ENCODE data around the gene ZFYVE28. TPM values are rescaled to one million over a fixed set of nuclear protein-coding genes. Genes with fewer than 3 reads are reported as not detected.

Gene ZFYVE28
- total RNA-seq, 2 experiments from 2014 or later: 26.2 to 28.0 TPM

GRCh38 chr4:2289311-2289954 lies 129.0 kb downstream of the ZFYVE28 start:
- no peak for ATAC-seq (ENCODE audit: poor library complexity)
- no peak overlapping the region for H3K4me3 ChIP-seq (ENCODE audit: low read length)
- H3K36me3 ChIP-seq (ENCODE audit: insufficient read depth, low read length): peaks cover 4% of the 10 kb centered on the region
- H3K9me3 Mint-ChIP-seq: no peaks in the 10 kb centered on the region
- peak overlapping the region; percentile 100 for H3K27ac Mint-ChIP-seq
- no peaks in the 10 kb centered on the region for H3K27me3 Mint-ChIP-seq
- intact Hi-C loops (cut with DNase I, micrococcal nuclease): no loop called here
- TF ChIP-seq, protein P1, sequence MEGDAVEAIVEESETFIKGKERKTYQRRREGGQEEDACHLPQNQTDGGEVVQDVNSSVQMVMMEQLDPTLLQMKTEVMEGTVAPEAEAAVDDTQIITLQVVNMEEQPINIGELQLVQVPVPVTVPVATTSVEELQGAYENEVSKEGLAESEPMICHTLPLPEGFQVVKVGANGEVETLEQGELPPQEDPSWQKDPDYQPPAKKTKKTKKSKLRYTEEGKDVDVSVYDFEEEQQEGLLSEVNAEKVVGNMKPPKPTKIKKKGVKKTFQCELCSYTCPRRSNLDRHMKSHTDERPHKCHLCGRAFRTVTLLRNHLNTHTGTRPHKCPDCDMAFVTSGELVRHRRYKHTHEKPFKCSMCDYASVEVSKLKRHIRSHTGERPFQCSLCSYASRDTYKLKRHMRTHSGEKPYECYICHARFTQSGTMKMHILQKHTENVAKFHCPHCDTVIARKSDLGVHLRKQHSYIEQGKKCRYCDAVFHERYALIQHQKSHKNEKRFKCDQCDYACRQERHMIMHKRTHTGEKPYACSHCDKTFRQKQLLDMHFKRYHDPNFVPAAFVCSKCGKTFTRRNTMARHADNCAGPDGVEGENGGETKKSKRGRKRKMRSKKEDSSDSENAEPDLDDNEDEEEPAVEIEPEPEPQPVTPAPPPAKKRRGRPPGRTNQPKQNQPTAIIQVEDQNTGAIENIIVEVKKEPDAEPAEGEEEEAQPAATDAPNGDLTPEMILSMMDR (IDR thresholded peaks at IDR 0.05): no peak
- POLR2A ChIA-PET: interaction anchor here (0.7 to 3.0 kb wide), 6 partner anchors 7 to 123 kb away, joined by 3 to 51 read pairs (median 14); partner anchors contain the start of gene MXD4
- CTCF ChIA-PET: no interaction called here
- H3K27me3 ChIP-seq (ENCODE audit: control insufficient read depth in 1 of 2, insufficient read depth in 2 of 2, low read length in 2 of 2): no peaks in the 10 kb centered on the region
- no peak overlapping the region for H3K4me3 Mint-ChIP-seq
- H3K4me1 ChIP-seq (ENCODE audit: insufficient read depth, low read length): peaks cover 65% of the 10 kb centered on the region
- DNase-seq: peak in 1 of 14 experiments; percentile 22
- H3K4me1 Mint-ChIP-seq (ENCODE audit: low read depth): peaks cover 39% of the 10 kb centered on the region
- peaks cover 11% of the 10 kb centered on the region for H3K36me3 Mint-ChIP-seq (ENCODE audit: low read depth)
- H3K27ac ChIP-seq (ENCODE audit: low read depth in 1 of 2, low read length in 2 of 2): peak overlapping the region; percentile 85 to 91
- H3K9me3 ChIP-seq (ENCODE audit: control insufficient read depth in 1 of 2, insufficient read depth in 1 of 2, low read length in 2 of 2): no peaks in the 10 kb centered on the region

- ChIA-PET POLR2A (interaction anchor here (1.2 kb wide), 1 partner anchor 26 kb away, joined by 7 read pairs; the partner anchor contains the start of gene MXD4), CTCF (no interaction called here)
- H3K36me3 ChIP-seq (ENCODE audit: insufficient read depth, low read length): peaks cover 4% of the 10 kb centered on the region
- peaks cover 37% of the 10 kb centered on the region for H3K4me1 Mint-ChIP-seq (ENCODE audit: low read depth)
- DNase-seq: peak in 1 of 14 experiments; percentile 4
- no peak overlapping the region for H3K27ac ChIP-seq (ENCODE audit: low read depth in 1 of 2, low read length in 2 of 2)
- no peaks in the 10 kb centered on the region for H3K27me3 Mint-ChIP-seq
- peak overlapping the region; percentile 77 for H3K27ac Mint-ChIP-seq
- TF ChIP-seq, protein P1 (IDR thresholded peaks at IDR 0.05): no peak
- peaks cover 78% of the 10 kb centered on the region for H3K4me1 ChIP-seq (ENCODE audit: insufficient read depth, low read length)
- intact Hi-C loops (cut with DNase I, micrococcal nuclease): no loop called here
- peaks cover 11% of the 10 kb centered on the region for H3K36me3 Mint-ChIP-seq (ENCODE audit: low read depth)
- no peaks in the 10 kb centered on the region for H3K9me3 ChIP-seq (ENCODE audit: control insufficient read depth in 1 of 2, insufficient read depth in 1 of 2, low read length in 2 of 2)
- no peak overlapping the region for H3K4me3 ChIP-seq (ENCODE audit: low read length)
- H3K27me3 ChIP-seq (ENCODE audit: control insufficient read depth in 1 of 2, insufficient read depth in 2 of 2, low read length in 2 of 2): no peaks in the 10 kb centered on the region
- no peak for ATAC-seq (ENCODE audit: poor library complexity)
- no peaks in the 10 kb centered on the region for H3K9me3 Mint-ChIP-seq
- no peak overlapping the region for H3K4me3 Mint-ChIP-seq
Observed at GRCh38 chr4:2288051-2288541, 130.3 kb downstream of the ZFYVE28 start.

- no peaks in the 10 kb centered on the region for H3K9me3 ChIP-seq (ENCODE audit: control insufficient read depth in 1 of 2, insufficient read depth in 1 of 2, low read length in 2 of 2)
- ATAC-seq (ENCODE audit: poor library complexity) (no peak), DNase-seq (peak in 1 of 14 experiments; percentile 8)
- TF ChIP-seq, protein P1 (IDR thresholded peaks at IDR 0.05): no peak
- peaks cover 37% of the 10 kb centered on the region for H3K4me1 Mint-ChIP-seq (ENCODE audit: low read depth)
- peak overlapping the region; percentile 77 for H3K27ac Mint-ChIP-seq
- H3K27me3 Mint-ChIP-seq: no peaks in the 10 kb centered on the region
- H3K36me3 ChIP-seq (ENCODE audit: insufficient read depth, low read length): peaks cover 4% of the 10 kb centered on the region
- H3K36me3 Mint-ChIP-seq (ENCODE audit: low read depth): peaks cover 10% of the 10 kb centered on the region
- H3K27ac ChIP-seq (ENCODE audit: low read depth in 1 of 2, low read length in 2 of 2): no peak overlapping the region
- peaks cover 81% of the 10 kb centered on the region for H3K4me1 ChIP-seq (ENCODE audit: insufficient read depth, low read length)
- ChIA-PET POLR2A (interaction anchor here (0.9 to 1.2 kb wide), 2 partner anchors 26 to 102 kb away, joined by 3 to 7 read pairs; partner anchors contain the start of gene MXD4), CTCF (interaction anchor here (1.0 kb wide), 1 partner anchor 175 kb away, joined by 3 read pairs; no protein-coding TSS in a partner anchor)
- intact Hi-C loops (cut with DNase I, micrococcal nuclease): no loop called here
- no peaks in the 10 kb centered on the region for H3K9me3 Mint-ChIP-seq
- no peaks in the 10 kb centered on the region for H3K27me3 ChIP-seq (ENCODE audit: control insufficient read depth in 1 of 2, insufficient read depth in 2 of 2, low read length in 2 of 2)
- H3K4me3 ChIP-seq (ENCODE audit: low read length): no peak overlapping the region
- H3K4me3 Mint-ChIP-seq: no peak overlapping the region
Observed at GRCh38 chr4:2287594-2287915, 130.9 kb downstream of the ZFYVE28 start.

All from CD4-positive, alpha-beta T cell (primary cell).